ENCODE data around the gene ATP8B1.

Gene ATP8B1

GRCh38 chr18:57791192-57791591 lies 11.9 kb downstream of the ATP8B1 start:
- no peak for DNase-seq

GRCh38 chr18:57790316-57790715 lies 12.8 kb downstream of the ATP8B1 start:
- DNase-seq: no peak

GRCh38 chr18:57789759-57790158 lies 13.4 kb downstream of the ATP8B1 start:
- DNase-seq: no peak

GRCh38 chr18:57789090-57789489 lies 14.0 kb downstream of the ATP8B1 start:
- no peak for DNase-seq

- no peak for DNase-seq
These were observed 15.9 kb downstream of the ATP8B1 start for GRCh38 chr18:57787068-57787685.

GRCh38 chr18:57785751-57786437 lies 17.2 kb downstream of the ATP8B1 start:
- no peak for DNase-seq

- no peak for DNase-seq
These were observed 18.4 kb downstream of the ATP8B1 start for GRCh38 chr18:57784801-57785114.

- no peak for DNase-seq
These were observed 18.9 kb downstream of the ATP8B1 start for GRCh38 chr18:57784034-57784800.

GRCh38 chr18:57782049-57782448 lies 21.1 kb downstream of the ATP8B1 start:
- no peak for DNase-seq

GRCh38 chr18:57780706-57781347 lies 22.3 kb downstream of the ATP8B1 start:
- DNase-seq: no peak

- DNase-seq: no peak
These were observed 22.8 kb downstream of the ATP8B1 start for GRCh38 chr18:57780318-57780705.

GRCh38 chr18:57776767-57777166 lies 26.3 kb downstream of the ATP8B1 start:
- no peak for DNase-seq

GRCh38 chr18:57776354-57776753 lies 26.8 kb downstream of the ATP8B1 start:
- no peak for DNase-seq

GRCh38 chr18:57775937-57776336 lies 27.2 kb downstream of the ATP8B1 start:
- DNase-seq: no peak

- DNase-seq: no peak
These were observed 30.7 kb downstream of the ATP8B1 start for GRCh38 chr18:57772387-57772799.

GRCh38 chr18:57771626-57772025 lies 31.5 kb downstream of the ATP8B1 start:
- DNase-seq: no peak

GRCh38 chr18:57771193-57771592 lies 31.9 kb downstream of the ATP8B1 start:
- DNase-seq: no peak

GRCh38 chr18:57768537-57769326 lies 34.4 kb downstream of the ATP8B1 start:
- DNase-seq: no peak

- no peak for DNase-seq
These were observed 35.7 kb downstream of the ATP8B1 start for GRCh38 chr18:57767259-57768050.

GRCh38 chr18:57764995-57765394 lies 38.1 kb downstream of the ATP8B1 start:
- DNase-seq: no peak

- no peak for DNase-seq
These were observed 39.0 kb downstream of the ATP8B1 start for GRCh38 chr18:57764087-57764486.

- no peak for DNase-seq
These were observed 40.4 kb downstream of the ATP8B1 start for GRCh38 chr18:57762686-57763085.

Measured in activated T-cell treated with anti-CD3 and anti-CD28 coated beads, Interleukin-2, amount 50 U/mL, for 1 hour (primary cell).